ENCODE measurements around the gene DMC1. TPM values are rescaled to one million over a fixed set of nuclear protein-coding genes. Genes with fewer than 3 reads are reported as not detected.

The DMC1 gene
- total and polyA plus RNA-seq, 2 experiments from 2014 or later, result 5.0 to 18.5 TPM

DNA sequence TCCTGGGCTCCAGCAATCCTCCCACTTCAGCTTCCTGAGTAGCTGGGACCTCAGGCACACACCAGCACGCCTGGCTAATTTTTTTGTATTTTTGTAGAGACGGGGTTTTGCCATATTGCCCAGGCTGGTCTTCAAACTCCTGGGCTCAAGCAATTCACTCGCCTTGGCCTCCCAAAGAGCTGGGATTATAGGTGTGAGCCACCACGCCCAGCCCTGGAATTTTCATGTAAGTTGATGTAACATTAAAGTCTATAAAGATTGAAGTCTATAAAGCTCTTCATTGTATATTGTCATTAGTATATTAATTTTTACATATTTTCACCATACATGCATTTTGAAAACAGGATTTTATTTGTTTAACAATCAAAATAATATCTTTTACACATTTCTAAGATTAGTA is 51.4 kb downstream of the DMC1 start:
- H3K9me3 Mint-ChIP-seq, result no peaks in the 10 kb centered on the region
- no peaks in the 10 kb centered on the region for H3K9me2 ChIP-seq (ENCODE audit: insufficient read depth)
- peaks cover 21% of the 10 kb centered on the region for H3K4me1 Mint-ChIP-seq
- H3K79me2 ChIP-seq (replicated peaks; ENCODE audit: insufficient read depth), result no peaks in the 10 kb centered on the region
- no peak overlapping the region for H3K4me3 Mint-ChIP-seq
- H4K20me1 ChIP-seq (replicated peaks; ENCODE audit: insufficient read depth), result no peaks in the 10 kb centered on the region
- no peak overlapping the region; the same call in 1 of the 2 replicates for H3K27ac ChIP-seq (ENCODE audit: low read depth)
- no peaks in the 10 kb centered on the region for H3K36me3 ChIP-seq (ENCODE audit: insufficient read depth)
- no peak for DNase-seq (ENCODE audit: low spot score)
- ATAC-seq, result no peak
- H3K27me3 Mint-ChIP-seq (ENCODE audit: insufficient read depth, low read depth, poor library complexity), result peaks cover 8% of the 10 kb centered on the region
- H3K27me3 ChIP-seq (ENCODE audit: insufficient read depth), result no peaks in the 10 kb centered on the region
- H3K27ac Mint-ChIP-seq, result no peak overlapping the region
- H3K4me2 ChIP-seq, result no peak overlapping the region
- no peak overlapping the region for H3K4me3 ChIP-seq
- H3K4me1 ChIP-seq (ENCODE audit: insufficient read depth), result peaks cover 18% of the 10 kb centered on the region
- H3F3A ChIP-seq (replicated peaks; ENCODE audit: low read depth), result 0 out of 2 replicates have a peak, but pooled peaks cover 2% of the 10 kb centered on the region
- no peak overlapping the region for H2AFZ ChIP-seq
- TF ChIP-seq EZH2 (IDR thresholded peaks at IDR 0.05; ENCODE audit: low read depth, unreplicated experiment), result no peak
- TF ChIP-seq STAT1 (IDR thresholded peaks at IDR 0.05; ENCODE audit: unreplicated experiment), result no peak
- H3K36me3 Mint-ChIP-seq (ENCODE audit: low read depth), result no peaks in the 10 kb centered on the region

GRCh38 chr22:38513063-38513462 is 56.9 kb downstream of the DMC1 start:
- no peak overlapping the region for H3K4me3 ChIP-seq
- TF ChIP-seq ZNF462 (CRISPR knock-in tag; IDR thresholded peaks at IDR 0.05) (no peak), NANOG (IDR thresholded peaks at IDR 0.05; ENCODE audit: borderline replicate concordance) (peak; percentile 19; the same call in 1 of the 2 replicates), CTCF (conservative IDR thresholded peaks at IDR 0.05; ENCODE audit: low read depth in 2 of 2) (peak; percentile 49 to 65)
- H3F3A ChIP-seq (replicated peaks; ENCODE audit: low read depth), result peaks cover 13% of the 10 kb centered on the region; the same call in 1 of the 2 replicates
- H3K9me2 ChIP-seq (ENCODE audit: insufficient read depth), result no peaks in the 10 kb centered on the region
- ATAC-seq (peak; percentile 92), DNase-seq (ENCODE audit: low spot score) (peak; percentile 74)
- H4K20me1 ChIP-seq (replicated peaks; ENCODE audit: insufficient read depth), result no peaks in the 10 kb centered on the region
- Mint-ChIP-seq H3K27me3 (ENCODE audit: insufficient read depth, low read depth, poor library complexity) (peaks cover 17% of the 10 kb centered on the region), H3K4me3 (no peak overlapping the region), H3K36me3 (ENCODE audit: low read depth) (no peaks in the 10 kb centered on the region), H3K4me1 (peaks cover 34% of the 10 kb centered on the region), H3K9me3 (no peaks in the 10 kb centered on the region), H3K27ac (peak overlapping the region; percentile 87; the same call in 1 of the 2 replicates)
- H3K27me3 ChIP-seq (ENCODE audit: insufficient read depth), result no peaks in the 10 kb centered on the region
- peak overlapping the region; percentile 70; the same call in 1 of the 2 replicates for H3K27ac ChIP-seq (ENCODE audit: low read depth)
- H3K79me2 ChIP-seq (replicated peaks; ENCODE audit: insufficient read depth), result no peaks in the 10 kb centered on the region
- H2AFZ ChIP-seq, result no peak overlapping the region
- H3K4me1 ChIP-seq (ENCODE audit: insufficient read depth), result peaks cover 23% of the 10 kb centered on the region
- H3K36me3 ChIP-seq (ENCODE audit: insufficient read depth), result no peaks in the 10 kb centered on the region
- peak overlapping the region; percentile 40 for H3K4me2 ChIP-seq
